HT-29 (cell line): ENCODE data around the gene WNT6. TPM values are rescaled to one million over a fixed set of nuclear protein-coding genes. Genes with fewer than 3 reads are reported as not detected.
"Not testable (repeated sequence)": the region's sequence is repeated elsewhere in the genome, so short reads cannot be mapped to it uniquely, and the experiment has no call there.

ENCODE experiments used
- DNase-seq: peaks from one replicate; pipeline ENCODE4 v3.0.0-alpha.2; 2015; ENCODE audit warnings: low spot score
- total RNA-seq: library from RNA; depleted of rRNA; stranded (reverse); fragments of >200 nt; shearing (Covaris generic); gene quantifications from 2 replicates; pipeline ENCODE4 v1.2.3, GENCODE V29; 2014

The WNT6 gene
- total RNA-seq, 1 experiment from 2014 or later = not detected

DNA sequence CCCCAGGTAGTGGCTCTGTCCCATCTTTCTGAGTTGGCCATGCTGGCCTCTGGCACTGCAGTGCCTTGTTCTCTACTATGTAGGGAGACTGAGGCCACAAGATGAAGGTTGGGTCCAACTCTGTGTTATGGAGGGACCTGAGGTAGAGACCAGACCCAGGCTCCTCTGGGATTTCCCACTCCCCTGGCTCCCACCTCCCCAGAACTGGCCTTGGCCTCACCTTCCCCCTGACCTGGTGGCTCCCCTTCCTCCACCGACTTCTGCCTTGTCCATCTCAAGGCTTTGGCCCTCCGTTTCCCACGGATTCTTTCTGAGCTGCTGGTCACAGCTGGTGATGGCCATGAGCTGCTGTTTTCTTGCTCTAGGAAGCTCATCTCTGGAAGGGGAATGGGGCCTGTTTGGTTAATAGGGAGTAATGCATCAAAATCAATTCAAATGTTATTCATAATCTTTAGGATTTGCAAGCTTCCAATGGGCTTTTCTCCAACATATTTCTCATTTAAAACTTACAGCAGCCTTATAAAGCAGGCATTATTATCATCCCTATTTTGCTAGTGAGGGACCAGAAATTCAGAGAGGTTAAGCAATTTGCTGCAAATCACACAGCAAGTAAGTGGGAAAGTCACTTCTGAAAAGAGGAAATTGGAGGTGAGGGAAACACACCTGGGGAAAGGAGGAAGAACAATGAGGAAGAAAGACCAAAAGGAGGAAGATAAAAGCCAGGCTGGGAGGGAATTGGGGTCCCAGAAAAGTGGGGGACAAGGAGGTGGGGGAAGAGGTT is 28.9 kb upstream of the WNT6 start:
- no peak for DNase-seq

DNA sequence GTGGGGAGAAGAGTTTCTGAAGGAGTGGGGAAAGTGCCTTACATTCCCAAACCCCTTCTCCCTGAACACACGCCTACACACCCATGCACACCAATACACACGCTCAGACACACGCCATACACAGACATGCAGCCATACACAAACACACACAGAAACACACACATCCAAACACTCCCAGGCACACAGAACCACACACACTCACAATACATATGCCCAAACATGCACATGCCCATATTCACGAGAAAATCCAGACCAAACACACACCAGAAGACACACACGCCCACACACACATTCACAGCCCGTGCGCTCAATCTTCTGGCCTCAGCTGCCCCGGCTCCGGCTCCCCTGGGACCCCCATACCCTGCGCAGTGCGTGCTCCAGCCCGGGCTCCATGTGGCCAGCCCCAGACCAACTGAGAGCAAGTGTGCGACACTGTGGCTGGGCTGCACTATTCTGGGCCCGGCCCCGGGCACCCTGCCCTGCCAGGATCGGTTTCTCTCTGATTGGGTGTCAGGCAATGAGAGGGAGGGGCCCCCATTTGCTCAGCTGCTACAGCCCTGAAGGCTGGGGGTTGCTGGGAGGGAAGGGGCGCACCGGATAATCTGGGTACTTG is 28.1 kb upstream of the WNT6 start, which contains the start of gene PRKAG3:
TSS of gene PRKAG3 (minus strand) at position 426 of the 613 bp plus-strand sequence.
- no peak for DNase-seq

DNA sequence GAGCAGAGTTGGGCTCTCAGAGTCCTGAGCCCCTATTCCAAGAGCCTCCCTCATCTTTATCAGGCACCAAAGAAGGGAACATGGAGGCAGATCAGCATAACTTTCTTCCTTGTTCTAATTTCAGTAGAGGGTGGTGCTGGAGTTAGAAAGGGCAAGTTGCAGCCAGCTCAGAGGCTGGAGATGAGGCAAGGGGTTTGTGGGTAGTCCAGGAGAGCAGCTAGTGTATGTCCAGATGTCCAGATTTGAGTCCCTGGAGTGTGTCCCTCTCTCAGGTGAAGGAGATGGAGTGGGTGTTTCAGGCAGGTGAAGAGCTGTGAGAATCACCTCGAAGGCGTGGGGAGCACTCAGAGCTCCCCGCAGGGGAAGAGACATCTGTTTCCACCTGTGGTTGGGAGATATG is 27.5 kb upstream of the WNT6 start:
- DNase-seq = no peak

DNA sequence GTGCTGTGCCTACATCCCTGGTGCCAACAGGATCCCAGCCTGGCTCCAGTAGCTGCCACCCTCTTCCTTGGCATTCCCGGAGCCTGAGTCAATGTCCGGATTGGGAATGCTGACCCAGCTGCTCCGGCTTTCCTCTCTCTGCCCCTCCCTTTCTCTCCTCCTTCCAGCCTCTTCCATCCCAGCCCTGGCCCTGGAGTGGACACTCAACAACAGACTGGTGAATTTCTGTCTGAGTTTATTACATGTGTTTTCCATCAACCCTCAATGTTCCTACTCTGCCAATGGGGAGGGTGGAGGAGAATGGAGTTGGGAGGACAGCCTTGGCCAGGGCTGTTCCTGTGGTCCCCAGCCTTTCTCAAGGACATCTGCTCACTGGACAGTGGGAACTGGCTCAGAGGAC is 27.1 kb upstream of the WNT6 start:
- DNase-seq = no peak

DNA sequence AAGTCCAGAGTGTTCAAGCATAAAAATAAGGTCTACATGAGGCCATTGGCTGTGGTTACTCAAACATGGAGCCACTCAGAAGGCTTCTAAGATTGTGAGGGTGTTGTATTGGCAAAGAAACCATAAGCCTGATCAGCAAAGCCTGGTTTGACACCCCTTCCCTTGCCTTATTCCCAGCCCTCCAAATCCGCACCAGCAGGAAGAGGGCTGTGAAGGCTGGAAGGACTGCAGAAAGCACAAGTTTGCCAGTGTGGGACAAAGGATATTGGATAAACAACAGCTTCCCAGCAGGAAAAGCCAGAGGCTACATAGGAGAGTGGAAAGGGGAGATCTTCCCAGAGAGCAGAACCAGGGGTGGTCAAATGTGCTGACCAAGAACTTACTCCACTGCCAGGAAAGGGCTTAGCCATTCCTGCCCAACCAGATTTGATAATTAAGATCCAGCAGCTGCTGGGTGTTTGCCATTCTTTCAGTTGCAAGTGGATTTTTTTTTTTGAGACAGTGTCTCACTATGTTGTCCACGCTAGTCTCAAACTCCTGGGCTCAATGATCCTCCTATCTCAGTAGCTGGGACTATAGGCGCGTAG is 26.5 kb upstream of the WNT6 start:
- DNase-seq = no peak

DNA sequence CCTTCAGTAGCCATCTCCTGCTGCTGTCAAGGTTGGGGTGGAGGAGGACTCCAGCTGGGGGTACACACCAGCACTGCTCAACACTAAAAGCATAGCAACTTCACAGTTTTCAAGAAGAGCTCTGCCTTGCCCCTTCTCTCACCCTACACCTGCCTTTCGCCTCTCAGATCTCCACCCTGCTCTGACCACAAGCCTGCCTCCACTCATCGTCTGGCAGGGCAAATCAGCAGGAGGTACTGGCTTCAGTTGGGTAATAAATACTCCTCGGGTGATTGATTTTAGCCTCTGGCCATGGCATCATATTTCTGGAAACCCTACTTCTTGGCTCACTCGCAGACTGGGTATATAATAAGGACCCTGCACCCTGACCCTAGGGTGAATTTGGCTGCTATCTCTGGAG is 24.9 kb upstream of the WNT6 start:
- no peak for DNase-seq

DNA sequence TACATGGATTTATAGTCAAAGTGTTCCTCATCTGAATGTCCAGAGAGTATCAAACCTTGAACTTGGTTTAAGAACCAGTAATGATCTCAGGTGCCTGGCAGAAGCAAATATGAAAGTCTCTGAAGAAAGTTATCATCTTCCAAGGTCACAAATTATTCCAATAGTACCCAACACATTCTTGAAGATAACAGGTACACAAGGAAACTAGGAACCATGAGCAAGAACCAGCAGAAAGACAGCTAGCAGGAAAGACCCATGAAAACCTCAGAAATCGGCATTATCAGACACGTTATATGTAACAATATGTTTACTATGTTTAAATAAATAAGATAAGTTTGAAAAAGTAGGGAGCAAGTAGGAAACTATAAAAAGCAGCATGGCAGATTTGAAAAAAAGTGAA is 22.1 kb upstream of the WNT6 start:
- no peak for DNase-seq

DNA sequence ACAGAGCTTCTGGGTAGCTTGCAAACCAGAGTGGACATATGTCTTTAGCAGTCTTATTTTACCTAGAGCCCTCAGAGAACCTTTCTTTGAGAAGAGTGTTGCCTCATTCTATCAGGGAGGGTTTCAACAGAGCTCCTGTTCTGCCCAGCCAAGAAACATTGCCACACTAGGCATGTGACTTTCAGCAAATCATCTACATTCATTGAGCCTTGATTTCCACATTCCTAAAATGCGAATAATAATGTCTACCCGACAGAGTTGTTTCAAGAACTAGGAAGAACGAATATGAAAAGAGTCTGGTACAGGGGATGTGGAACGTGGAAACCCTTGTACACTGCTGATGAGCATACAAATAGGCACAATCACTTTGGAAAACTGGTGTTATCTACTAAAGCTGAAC is 20.2 kb upstream of the WNT6 start:
- no peak for DNase-seq

DNA sequence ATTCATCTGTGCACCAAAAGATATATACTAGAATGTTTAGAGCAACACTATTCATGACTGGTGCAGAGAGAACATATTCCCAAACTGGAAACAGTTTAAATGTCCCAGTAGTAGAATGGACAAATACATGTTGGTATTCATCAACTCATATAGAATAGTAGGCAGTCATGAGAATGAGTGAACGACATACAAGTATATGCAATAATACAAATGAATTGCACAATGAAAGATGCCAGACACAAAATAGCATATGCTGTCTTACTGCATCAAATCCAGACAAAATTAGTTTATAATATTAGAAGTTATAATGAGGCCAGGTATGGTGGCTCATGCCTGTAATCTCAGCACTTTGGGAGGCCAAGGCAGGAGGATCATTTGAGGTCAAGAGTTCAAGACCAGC is 19.7 kb upstream of the WNT6 start:
- no peak for DNase-seq

DNA sequence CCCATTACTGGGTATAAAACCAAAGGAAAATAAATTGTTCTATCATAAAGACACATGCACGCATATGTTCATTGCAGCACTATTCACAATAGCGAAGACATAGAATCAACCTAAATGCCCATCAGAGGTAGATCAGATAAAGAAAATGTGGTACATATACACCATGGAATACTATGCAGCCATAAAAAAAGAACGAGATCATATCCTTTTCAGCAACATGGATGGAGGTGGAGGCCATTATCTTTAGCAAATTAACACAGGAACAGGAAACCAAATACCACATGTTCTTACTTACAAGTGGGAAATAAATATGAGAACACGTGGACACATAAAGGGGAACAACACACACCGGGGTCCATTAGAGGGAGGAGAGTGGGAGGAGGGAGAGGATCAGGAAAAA is 15.3 kb upstream of the WNT6 start:
- DNase-seq = not testable (repeated sequence)

DNA sequence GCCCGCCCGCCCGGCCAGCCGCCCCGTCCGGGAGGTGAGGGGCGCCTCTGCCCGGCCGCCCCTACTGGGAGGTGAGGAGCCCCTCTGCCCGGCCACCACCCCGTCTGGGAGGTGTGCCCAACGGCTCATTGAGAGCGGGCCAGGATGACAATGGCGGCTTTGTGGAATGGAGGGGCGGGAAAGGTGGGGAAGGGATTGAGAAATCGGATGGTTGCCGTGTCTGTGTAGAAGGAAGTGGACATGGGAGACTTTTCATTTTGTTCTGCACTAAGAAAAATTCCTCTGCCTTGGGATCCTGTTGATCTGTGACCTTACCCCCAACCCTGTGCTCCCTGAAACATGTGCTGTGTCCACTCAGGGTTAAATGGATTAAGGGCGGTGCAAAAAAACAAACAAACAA is 12.6 kb upstream of the WNT6 start:
- not testable (repeated sequence) for DNase-seq

DNA sequence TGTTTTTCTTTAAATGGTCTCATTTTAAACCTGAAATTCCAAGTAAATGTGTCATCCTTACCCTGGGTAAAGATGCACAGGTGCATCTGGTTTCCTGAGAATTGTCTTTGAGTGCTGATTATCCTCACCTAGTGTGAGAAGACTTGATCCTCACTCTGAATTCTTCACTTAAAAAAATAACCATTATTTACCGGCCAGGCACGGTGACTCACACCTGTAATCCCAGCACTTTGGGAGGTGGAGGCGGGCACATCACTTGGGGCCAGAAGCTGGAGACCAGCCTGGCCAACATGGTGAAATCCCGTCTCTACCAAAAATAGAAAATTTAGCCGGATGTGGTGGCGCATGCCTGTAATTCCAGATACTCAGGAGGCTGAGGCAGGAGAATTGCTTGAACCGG is 9.9 kb upstream of the WNT6 start:
- no peak for DNase-seq

DNA sequence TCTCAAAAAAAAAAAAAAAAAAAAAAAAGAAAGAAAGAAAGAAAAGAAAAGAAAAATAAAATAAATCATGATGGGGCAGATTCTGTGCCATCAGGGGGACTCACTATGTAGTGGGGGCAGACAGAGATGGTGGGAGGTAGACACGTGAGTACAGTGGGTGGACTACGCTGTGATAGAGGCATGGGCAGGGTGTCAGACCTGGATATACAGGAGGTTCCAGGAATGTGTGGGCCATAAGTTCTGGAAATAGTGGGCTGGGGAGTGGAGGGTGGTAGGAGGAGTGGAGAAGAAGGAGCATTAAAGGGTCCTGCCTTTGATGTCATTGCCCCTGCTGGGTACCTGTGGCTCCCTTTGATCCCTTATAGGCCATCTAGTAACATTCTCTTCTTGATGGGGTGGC is 8.8 kb upstream of the WNT6 start:
- DNase-seq = no peak

DNA sequence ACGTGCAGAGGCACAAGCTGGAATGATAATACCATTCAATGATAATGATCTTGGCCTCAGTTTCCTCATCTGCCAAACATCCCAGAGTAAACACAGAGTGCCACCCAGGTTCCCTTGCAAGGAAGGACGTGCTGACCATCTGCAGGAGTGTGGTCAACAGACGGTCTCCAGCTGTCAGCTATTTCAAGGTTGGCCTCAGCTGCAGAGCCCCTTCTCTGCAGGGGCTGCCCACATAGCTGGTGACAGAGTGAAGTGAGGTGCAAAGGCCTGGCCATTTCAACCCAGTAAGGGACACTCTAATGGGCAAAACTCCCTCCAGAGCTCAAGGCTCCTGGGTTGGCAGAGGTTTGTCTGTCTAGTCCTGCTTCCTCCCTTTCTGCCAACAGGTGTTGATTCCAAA is 8.3 kb upstream of the WNT6 start:
- DNase-seq = no peak

DNA sequence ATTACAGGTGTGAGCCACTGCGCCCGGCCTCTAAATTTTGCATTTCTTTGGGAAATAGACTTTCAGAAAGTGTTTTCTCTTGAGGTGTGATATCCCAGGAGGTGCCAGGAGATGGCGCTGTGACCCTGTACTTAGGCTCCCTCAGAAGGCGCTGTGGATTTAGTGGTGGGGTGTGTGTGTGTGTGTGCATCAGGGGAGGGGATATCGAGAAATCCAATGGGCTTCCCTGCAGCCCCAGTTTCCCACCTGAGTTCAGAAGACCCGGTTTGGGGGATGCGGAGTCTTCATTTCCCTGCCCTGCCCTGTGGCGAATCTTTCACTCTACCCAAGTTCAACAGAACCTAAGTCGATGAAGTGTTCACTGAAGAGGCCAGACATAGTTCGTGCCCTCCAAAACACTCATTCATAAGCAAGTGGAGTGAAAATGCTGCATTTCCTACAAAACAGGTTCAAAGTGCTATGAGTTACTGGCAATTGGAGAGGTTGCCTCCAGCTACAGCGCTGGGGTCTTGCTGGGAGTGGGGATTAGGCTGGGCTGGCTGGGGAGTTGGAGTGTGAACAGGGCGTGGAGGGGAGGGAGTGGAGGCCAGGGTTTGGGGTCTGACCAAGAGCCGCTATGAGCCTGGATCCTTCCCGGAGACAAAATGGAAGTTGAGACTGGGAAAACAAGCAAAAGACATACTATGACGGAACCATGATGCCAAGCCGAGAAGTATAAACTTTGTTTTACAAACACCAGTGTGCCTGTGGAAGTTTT is 6.5 kb upstream of the WNT6 start:
- DNase-seq = peak; percentile 49

DNA sequence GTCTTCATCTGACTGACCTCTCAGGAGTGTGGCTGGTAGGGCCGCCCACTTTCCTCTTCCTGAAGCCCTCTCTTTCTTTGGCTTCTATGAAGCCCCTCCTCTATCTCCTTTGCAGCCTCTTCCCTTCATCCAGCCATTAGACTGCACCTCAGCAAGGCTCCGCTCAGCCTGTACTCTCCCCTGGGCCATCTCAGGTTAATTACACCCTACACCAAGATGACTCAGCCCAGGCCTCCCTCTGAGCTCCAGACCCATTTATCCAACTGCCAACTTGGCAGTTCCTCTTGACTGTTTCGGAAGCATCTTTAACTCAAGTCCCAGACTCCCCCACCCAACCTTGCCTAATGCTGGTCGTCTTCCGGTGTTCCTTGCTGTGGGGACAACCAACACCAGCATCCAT is 5.8 kb upstream of the WNT6 start:
- no peak for DNase-seq

DNA sequence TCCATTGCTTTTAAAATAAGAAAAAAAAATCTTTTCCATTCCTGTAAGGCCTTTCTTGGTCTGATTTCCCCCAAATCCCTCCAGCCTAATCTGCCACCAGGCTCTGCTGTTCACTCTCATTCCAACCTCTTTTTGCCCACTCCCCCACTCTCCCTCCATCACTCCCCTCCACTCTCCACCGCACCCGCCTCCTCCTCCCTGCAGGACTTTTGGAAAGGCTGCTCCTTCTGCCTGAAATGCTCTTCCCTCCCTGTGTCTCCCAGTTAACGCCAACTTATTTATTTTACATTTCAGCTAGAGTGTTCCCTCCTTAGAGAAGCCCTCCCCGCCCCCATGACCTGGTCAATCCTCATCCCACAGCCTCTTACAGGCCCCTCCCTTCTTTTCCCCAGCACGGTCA is 4.7 kb upstream of the WNT6 start:
- no peak for DNase-seq

DNA sequence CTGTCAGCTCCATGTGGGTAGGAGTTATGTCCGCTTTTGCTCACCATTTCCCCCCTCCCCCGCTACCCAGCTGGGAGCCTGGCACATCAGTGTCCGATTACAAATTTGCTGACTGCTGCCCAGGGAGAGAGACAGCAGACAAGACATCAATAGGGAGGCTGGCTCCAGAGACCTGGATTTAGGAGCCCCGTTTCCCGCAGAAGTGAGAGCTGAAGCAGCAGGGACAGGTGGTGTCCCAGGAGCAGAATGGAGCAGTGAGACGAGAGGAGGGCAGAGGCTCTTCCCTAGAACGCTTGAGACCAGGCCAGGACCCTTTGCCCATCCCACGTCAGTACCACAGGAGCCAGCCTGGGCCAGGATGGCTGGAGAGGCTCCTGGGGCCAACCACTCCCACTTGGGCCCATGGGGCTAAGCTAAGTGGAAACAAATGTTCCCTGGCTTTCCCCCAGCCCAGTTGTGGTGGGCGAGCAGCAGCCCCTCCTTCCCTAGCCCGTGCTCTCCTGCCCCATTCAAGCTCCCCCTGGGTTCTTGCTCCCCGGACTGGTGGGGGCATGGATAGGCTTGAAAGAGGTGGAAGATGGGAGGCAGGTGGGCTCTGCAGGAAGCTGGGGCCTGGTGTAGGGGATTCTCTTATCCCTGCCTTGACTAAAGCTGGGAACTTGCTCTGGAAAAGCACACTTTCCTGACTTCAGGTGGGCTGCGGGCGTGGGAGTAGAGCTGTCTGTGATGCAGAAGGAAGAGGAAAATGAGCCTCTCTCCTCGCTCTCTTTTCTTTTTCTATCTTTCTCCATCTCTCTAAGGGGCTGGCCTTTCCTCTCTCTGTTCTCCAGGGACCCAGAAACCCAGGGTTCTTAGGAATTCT is 4.1 kb upstream of the WNT6 start:
- DNase-seq = no peak

DNA sequence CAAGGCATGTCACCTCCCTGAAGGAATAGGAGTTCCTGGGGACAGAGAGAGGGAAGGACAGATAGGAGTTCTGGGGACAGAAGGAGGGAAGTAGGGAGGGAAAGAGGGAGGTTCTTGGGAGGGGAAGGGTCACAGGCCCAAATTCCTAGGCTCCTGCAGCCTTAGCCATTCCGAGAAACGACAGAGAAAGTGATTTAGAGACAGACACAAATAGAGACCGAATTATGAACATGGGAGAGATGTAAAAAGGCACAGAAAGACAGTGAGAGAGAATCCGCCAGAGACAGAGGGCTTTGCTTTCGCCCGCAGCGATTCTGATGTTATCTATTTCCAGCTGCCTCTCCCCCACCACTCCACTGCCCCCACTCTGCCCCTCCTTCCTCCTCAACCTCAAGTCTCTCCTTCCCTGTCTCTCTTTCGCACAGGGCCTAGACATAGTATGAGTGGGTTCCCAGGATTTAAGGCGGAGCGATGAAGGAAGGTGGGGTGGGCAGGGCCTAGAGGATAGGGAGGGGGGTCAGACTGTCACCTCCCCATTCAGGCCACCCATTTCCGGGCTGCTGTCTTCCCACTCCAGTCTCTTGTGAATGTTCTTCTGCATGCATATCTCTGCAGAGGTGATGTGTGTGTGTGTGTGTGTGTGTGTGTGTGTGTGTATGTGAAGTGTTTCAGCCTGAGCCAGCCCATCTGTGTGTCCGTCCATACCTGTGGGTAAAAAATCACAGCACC is 3.3 kb upstream of the WNT6 start:
- no peak for DNase-seq

DNA sequence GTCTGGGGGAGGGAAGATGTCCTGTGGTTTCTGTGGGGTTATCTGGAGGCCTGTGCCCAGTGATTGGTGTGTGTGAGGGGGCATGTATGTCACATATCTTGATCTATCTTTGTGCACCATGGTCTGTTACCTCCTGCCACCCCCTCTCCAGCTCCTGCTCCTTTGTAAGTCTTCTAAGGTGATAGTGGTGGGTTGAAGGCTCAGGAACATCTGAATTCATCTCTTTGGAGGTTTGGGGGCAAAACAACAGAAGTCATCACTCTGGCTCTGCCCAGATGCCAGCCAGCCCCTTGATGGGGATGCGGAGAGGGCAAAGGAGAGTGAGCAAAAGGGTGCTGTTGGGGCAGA is 2.7 kb upstream of the WNT6 start:
- no peak for DNase-seq
